Esophagus muscularis mucosa (tissue), 3 donors: Measurements from ENCODE around the gene MR1.

Experiments
- CTCF ChIP-seq, 3 experiments: fragments of 200-600 bp in 2 of 3; fragments of 450-650 bp in 1 of 3; sonication (generic) in 2 of 3; IDR thresholded peaks; one replicate each; pipeline ENCODE4 v1.5.1; 2017 to 2019; ENCODE audit warnings: antibody characterized with exemption in 3 of 3, mild to moderate bottlenecking in 2 of 3, moderate library complexity in 1 of 3
- POLR2A ChIP-seq: fragments of 450-650 bp; IDR thresholded peaks from one replicate; pipeline ENCODE4 v1.6.1; 2017; ENCODE audit warnings: antibody characterized with exemption, moderate library complexity, mild to moderate bottlenecking, low read depth
- POLR2AphosphoS5 ChIP-seq, 2 donors: sonication (generic); formaldehyde crosslinking; IDR thresholded peaks; one replicate each; pipeline ENCODE4 v1.6.1; 2017; ENCODE audit warnings: antibody characterized with exemption in 2 of 2

GRCh38 chr1:181100934-181101333 is 67.2 kb downstream of the MR1 start:
- TF ChIP-seq CTCF (IDR thresholded peaks at IDR 0.05) (no peak), POLR2A (no peak), POLR2AphosphoS5 (IDR thresholded peaks at IDR 0.05) (no peak)
